Stimulated activated CD4-positive, alpha-beta T cell treated with anti-CD3 and anti-CD28 coated beads, Interleukin-1b, Interleukin-23, amount 100 ng/mL, for 48 hours (primary cell): ENCODE data around the gene WFDC9.
"Not testable (repeated sequence)": the region's sequence is repeated elsewhere in the genome, so short reads cannot be mapped to it uniquely, and the experiment has no call there.

Source experiments
- DNase-seq: peaks from one replicate; pipeline ENCODE4 v3.0.0-alpha.2; 2020

WFDC9 gene

DNA sequence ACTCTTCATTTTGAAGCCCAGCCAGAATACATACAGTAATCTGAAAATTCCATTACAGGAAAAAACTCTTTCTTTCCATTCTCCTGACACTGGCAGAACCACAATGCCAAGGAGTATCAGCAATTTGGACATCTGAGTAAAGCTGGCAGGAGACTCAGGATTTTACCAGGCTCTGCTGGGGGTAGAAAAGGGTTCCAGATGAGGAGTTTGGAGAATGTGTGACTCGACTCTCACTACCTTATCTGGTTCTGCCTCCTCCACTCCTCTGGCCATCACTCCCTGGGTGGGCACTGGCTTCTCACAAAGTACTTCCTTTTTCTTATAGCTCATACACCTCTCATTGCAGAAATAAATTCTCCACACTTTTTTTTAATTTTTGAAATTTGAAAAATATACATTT, 41.4 kb downstream of the WFDC9 start:
- DNase-seq = no peak

DNA sequence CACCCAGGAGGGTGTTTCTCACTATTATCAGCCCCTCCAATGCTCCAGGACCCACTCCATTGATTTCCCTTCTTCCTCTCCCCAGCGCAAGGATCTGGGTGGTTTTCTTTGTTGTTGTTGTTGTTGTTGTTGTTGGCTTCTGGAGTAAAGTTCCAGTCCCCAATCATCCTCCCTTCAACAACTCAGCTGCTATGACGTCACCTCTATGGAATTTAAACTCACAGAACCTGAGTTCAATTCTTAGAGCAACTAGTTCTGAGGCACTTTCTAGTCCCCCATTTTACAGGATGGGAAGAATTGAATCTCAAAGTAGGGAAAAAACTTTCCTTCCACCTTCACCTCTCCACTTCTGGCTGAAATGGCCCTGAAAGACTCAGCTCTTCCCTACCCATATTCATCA, 42.3 kb downstream of the WFDC9 start:
- DNase-seq = no peak

DNA sequence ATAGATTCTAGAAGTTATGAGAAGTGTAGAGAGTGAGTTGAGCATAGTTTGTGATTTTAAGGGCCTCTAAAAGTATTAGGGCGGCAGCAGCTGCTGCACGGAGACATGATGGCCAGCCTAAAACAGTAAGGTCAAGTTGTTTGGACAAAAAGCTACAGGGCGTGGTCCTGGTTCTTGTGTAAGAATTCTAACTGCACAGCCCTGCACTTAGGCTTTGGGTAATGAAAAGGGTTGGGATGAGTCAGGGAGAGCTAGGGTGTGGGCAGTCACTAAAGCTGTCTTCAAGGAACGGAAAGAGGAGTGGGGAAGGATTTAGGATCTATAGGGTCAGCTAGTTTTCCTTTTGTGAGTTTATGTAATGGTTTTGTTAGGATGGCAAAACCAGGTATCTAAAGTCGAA, 45.1 kb downstream of the WFDC9 start:
- DNase-seq = not testable (repeated sequence)

DNA sequence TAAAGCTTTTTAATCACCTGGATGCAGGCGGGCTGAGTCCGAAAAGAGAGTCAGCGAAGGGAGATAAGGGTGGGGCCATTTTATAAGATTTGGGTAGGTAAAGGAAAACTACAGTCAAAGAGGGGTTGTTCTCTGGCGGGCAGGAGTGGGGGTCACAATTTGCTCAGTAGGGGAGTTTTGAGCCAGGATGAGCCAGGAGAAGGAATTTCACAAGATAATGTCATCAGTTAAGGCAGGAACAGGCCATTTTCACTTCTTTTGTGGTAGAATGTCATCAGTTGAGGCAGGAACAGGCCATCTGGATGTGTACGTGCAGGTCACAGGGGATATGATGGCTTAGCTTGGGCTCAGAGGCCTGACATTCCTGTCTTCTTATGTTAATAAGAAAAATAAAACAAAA, 46.8 kb downstream of the WFDC9 start:
- not testable (repeated sequence) for DNase-seq

DNA sequence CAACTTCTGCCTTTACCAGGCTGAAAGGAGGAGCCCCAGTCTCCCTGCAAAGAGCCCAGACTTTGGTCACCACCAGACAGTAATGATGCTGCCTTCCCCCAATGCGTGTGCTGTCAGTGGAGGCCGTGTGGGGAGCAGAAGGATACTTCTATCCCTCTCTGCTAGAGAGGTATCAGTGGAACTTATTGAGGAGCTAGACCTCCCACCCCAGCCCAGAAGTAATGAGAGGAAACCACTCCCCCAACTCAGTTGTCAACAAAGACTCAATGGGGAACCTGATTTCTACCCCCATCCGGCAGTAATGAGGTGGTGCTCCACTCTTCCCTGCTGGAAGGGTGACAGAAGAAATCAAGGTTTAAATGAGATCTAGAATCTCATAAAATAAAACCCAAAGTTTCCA, 47.6 kb downstream of the WFDC9 start:
- DNase-seq = no peak

DNA sequence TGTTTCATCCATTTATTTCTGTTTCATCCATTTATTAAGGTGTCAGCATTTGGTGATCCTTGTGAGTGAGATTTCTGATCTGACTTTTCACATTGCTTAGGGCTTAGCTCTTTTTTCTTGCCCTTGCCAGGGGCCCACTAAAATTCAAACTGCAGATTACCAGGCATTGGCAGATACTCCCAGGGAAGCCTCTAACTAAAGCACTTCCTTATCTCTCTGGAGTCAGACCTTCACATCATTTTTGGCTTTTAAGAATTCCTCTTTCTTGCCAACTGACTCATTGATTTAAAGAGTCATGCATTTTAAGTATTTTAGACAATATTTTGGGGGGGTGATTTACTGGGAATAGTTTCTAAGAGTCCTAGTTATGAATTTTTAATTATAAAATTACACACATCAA, 49.4 kb downstream of the WFDC9 start:
- DNase-seq = no peak

DNA sequence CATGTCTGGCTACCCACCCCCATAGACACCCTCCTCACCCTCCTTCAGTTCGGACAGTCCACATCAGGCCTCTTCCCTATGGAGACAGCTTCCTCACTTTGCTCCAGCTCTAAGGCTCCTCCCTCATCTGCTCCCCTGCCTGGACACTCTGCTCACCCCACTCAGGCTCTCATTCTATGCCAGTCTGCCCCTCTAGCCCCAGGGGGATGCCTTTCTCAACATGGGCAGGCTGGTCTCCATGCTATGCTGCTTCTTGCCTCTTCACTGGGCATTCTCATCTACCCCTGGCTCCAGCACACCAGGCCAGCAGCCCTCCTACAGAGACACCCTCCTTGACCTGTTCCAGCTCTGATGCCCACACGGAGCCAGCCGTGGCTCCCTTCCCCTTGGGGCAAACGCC, 51.9 kb downstream of the WFDC9 start, which contains the start of gene WFDC8:
TSS of gene WFDC8 (minus strand) at position 101 of the 400 bp plus-strand sequence. CDS start at position 64, 37 bp downstream.
- DNase-seq = no peak

DNA sequence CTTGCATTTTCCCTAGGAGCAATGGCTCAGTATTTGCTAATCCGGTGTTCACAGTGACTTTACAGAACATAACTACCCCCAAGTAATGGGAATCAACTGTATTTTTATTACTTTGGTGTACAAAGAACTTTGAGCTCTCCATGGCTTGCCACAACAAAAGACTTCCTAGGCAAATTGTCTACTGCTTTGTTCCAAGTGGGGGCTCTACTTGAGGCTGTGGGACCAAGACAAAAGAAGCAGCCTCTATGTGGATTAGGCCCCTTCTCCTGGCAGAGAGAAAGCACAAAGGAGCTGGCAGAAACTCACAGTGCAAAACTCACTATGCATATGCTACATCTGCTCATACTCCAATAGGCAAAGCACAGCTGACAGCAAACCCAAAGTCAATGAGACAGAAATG, 52.9 kb downstream of the WFDC9 start:
- DNase-seq = no peak

DNA sequence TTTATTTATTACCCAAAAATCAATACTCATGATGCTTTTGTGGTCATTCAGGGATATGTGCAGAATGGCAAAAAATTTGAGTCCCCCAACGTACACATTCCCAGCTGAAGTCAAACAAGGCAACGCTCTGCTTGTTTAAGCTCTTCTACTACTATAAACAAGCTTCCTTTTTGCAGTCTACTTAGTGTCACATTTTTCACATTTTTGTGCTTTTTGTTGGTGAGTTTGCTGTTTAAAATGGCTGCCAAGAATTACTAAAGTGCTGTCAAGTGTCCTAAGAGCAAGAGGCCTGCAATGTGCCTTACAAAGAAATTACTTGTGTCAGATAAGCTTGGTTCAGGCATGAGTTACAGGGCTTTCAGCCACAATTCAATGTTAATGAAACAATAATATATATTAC, 54.1 kb downstream of the WFDC9 start:
- no peak for DNase-seq

DNA sequence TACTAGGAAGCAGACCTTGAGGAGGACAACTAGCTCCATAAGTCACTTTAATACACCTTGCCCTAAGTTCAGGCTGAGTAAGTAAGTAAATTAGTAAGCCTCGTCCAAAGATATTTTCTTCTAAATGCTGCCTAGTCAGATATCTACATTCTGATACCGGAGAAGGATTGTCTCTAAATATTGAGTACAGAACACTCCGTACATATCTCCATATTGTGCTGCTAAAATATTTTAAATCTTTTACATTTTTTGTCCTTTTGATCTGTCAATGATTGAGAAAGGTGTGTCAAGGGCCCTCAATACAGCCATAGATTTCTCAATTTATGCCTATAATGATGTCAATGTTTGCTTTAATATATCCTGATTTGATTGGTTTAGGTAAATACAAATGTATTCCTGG, 55.2 kb downstream of the WFDC9 start:
- DNase-seq = no peak

DNA sequence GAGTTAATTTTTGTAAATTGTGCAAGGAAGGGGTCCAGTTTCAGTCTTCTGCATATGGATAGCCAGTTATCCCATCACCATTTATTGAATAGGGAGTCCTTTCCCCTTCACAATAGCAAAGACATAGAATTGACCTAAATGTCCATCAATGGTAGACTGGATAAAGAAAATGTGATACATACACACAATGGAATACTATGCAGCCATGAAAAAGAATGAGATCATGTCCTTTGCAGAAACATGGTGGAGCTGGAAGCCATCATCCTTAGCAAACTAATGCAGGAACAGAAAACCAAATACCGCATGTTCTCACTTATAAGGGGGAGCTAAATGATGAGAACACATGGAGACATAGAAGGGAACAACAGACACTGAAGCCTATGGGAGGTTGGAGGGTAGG, 61.4 kb downstream of the WFDC9 start:
- DNase-seq = not testable (repeated sequence)

DNA sequence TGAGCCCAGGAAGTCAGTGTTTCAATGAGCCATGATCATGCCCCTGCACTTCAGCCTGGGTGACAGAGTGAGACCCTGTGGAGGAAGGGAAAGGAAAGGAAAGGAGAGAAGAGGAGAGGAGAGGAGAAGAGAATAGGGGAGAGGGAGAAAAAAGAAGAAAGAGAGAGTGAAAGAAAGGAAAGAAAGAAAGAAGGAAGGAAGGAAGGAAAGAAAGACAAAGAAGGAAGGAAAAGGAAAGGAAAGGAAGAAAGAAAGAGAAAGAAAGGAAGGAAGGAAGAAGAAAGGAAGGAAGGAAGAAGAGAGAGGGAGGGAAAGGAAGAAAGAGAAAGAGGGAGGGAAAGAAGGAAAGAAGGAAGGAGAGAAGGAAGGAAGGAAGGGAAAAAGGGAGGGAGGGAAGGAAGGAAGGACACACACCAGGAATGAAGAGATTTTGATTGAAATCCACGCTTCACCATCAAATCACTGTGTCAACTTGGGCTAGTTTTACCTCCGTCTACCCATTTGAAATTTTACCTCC, 66.3 kb downstream of the WFDC9 start:
- no peak for DNase-seq
